Common myeloid progenitor, CD34-positive (primary cell): Measurements from ENCODE around the gene PPIL4.
"Not testable (repeated sequence)": the region's sequence is repeated elsewhere in the genome, so short reads cannot be mapped to it uniquely, and the experiment has no call there.

Experiments used
- CTCF ChIA-PET: fragments of 350-600 bp; sonication (Branson Sonifier 250); formaldehyde crosslinking; loops from one replicate; lab custom pipeline; 2021; ENCODE audit warnings: antibody characterized with exemption; lab: Charles Lee
- POLR2A ChIA-PET: fragments of 350-600 bp; sonication (Branson Sonifier 250); formaldehyde crosslinking; loops from one replicate; lab custom pipeline; 2021; ENCODE audit warnings: antibody characterized with exemption; lab: Charles Lee
- DNase-seq, 3 donors: peaks; one replicate each; pipeline versions ENCODE4 v3.0.0 to v3.0.0-alpha.2; 2013
- H3K27ac ChIP-seq, 2 experiments: 1 replicate in 1 of 2; 2 replicates in 1 of 2; pipeline ENCODE4 v1.7.0; 2013; ENCODE audit warnings: inconsistent platforms in 2 of 2, low read length in 2 of 2, mild to moderate bottlenecking in 2 of 2, low read depth in 1 of 2, moderate library complexity in 1 of 2; ENCODE audit not compliant: severe bottlenecking in 2 of 2, insufficient read depth in 1 of 2, poor library complexity in 1 of 2
- H3K27me3 ChIP-seq, 5 experiments: replicated peaks in 2 of 5; 1 replicate in 3 of 5; 2 replicates in 2 of 5; pipeline versions ENCODE4 v1.6.1 to v1.7.0; 2013; ENCODE audit warnings: low read length in 4 of 5, mild to moderate bottlenecking in 2 of 5, moderate library complexity in 2 of 5, inconsistent platforms in 1 of 5; ENCODE audit not compliant: insufficient read depth in 5 of 5, control insufficient read depth in 4 of 5
- H3K36me3 ChIP-seq, 4 experiments: 1 replicate in 2 of 4; 2 replicates in 2 of 4; pipeline versions ENCODE4 v1.6.1 to v1.7.0; 2013; ENCODE audit warnings: low read length in 3 of 4, control low read depth in 1 of 4, mild to moderate bottlenecking in 1 of 4; ENCODE audit not compliant: control insufficient read depth in 4 of 4, insufficient read depth in 4 of 4
- H3K4me1 ChIP-seq, 4 experiments: 1 replicate in 3 of 4; 2 replicates in 1 of 4; pipeline versions ENCODE4 v1.6.1 to v1.7.1; 2013; ENCODE audit warnings: low read length in 3 of 4, mild to moderate bottlenecking in 3 of 4, control low read depth in 1 of 4, inconsistent platforms in 1 of 4, moderate library complexity in 1 of 4; ENCODE audit not compliant: control insufficient read depth in 4 of 4, insufficient read depth in 4 of 4; ENCODE audit errors: control extremely low read depth in 1 of 4
- H3K4me3 ChIP-seq, 7 experiments: 1 replicate in 4 of 7; 2 replicates in 3 of 7; pipeline versions ENCODE4 v1.5.1 to v1.7.0; 2013; ENCODE audit warnings: mild to moderate bottlenecking in 7 of 7, low read length in 6 of 7, moderate library complexity in 6 of 7, inconsistent platforms in 2 of 7, low read depth in 2 of 7, control low read depth in 1 of 7; ENCODE audit not compliant: insufficient read depth in 4 of 7, control insufficient read depth in 1 of 7; ENCODE audit errors: extremely low read depth in 1 of 7
- H3K9me3 ChIP-seq, 5 experiments: 1 replicate in 4 of 5; 2 replicates in 1 of 5; pipeline versions ENCODE4 v1.6.1 to v1.7.1; 2013; ENCODE audit warnings: low read length in 4 of 5, mild to moderate bottlenecking in 2 of 5, inconsistent platforms in 1 of 5, low read depth in 1 of 5, moderate library complexity in 1 of 5; ENCODE audit not compliant: control insufficient read depth in 4 of 5, insufficient read depth in 2 of 5; ENCODE audit errors: control extremely low read depth in 1 of 5
- WGBS: methylation state at CpG from one replicate; pipeline ENCODE4 v1.1.5; 2013; ENCODE audit not compliant: insufficient coverage; 5-methylcytosine and 5-hydroxymethylcytosine counted together

Gene PPIL4

DNA sequence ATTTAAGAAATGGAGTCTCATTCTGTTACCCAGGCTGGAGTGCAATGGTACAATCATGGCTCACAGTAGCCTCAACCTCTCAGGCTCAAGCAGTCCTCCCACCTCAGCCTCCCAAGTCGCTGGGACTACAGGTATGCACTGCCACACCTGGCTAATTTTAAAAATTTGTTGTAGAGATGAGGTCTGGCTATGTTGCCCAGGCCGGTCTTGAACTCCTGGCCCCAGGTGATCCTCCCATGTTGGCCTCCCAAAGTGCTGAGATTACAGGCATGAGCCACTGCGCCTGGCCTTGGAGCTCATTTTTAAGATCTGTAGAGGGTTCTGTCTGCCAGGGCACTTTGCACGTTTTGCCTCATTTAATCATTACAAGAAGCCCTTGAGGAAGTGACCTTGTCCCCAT lies 78.6 kb downstream of the PPIL4 start:
- Histone ChIP-seq H3K4me1 (peaks cover 0 to 6% (median 0%) of the 10 kb centered on the region in 4 experiments), H3K9me3 (no peaks in the 10 kb centered on the region), H3K36me3 (peaks cover 0 to 3% (median 1%) of the 10 kb centered on the region in 4 experiments), H3K27me3 (no peaks in the 10 kb centered on the region), H3K27ac (no peak overlapping the region), H3K4me3 (no peak overlapping the region)
- no peak for DNase-seq
- WGBS: 100% methylated on average over 3 of the region's 4 CpGs
- POLR2A ChIA-PET: interaction anchor here (0.6 kb wide), 1 partner anchor 11 kb away, joined by 4 read pairs; no protein-coding TSS in a partner anchor
- CTCF ChIA-PET: interaction anchor here (1.3 to 1.6 kb wide), 2 partner anchors 34 to 50 kb away, joined by 4 read pairs; no protein-coding TSS in a partner anchor

DNA sequence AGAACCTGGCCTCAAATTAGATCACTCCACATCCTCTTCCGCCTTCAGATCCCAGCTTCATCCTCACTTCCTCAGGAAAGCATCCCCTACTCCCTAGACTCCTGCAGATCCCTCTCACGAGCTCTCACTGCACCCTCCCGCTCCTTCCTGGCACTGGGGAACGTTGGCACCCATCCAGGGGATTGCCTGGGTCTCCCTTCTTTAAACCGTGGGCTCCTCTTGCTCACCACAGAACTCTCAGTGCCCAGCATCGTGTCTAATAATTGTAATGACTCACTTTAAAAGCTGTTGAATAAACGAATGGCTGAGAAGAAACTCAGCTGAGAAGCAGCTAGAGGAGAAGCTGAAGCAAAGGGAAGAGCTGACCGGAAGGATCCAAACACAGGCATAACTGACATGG lies 81.4 kb downstream of the PPIL4 start:
- 88% methylated on average over 7 of the region's 8 CpGs for WGBS
- peaks cover 0 to 6% (median 0%) of the 10 kb centered on the region in 4 experiments for H3K4me1 ChIP-seq
- ChIA-PET POLR2A (interaction anchor here (1.1 kb wide), 1 partner anchor 10 kb away, joined by 3 read pairs; no protein-coding TSS in a partner anchor), CTCF (interaction anchor here (1.0 kb wide), 2 partner anchors 11 to 28 kb away, joined by 3 read pairs; no protein-coding TSS in a partner anchor)
- DNase-seq: no peak
- no peaks in the 10 kb centered on the region for H3K27me3 ChIP-seq
- H3K36me3 ChIP-seq: peaks cover 0 to 2% (median 2%) of the 10 kb centered on the region in 4 experiments
- no peak overlapping the region for H3K27ac ChIP-seq
- no peaks in the 10 kb centered on the region for H3K9me3 ChIP-seq
- no peak overlapping the region for H3K4me3 ChIP-seq

DNA sequence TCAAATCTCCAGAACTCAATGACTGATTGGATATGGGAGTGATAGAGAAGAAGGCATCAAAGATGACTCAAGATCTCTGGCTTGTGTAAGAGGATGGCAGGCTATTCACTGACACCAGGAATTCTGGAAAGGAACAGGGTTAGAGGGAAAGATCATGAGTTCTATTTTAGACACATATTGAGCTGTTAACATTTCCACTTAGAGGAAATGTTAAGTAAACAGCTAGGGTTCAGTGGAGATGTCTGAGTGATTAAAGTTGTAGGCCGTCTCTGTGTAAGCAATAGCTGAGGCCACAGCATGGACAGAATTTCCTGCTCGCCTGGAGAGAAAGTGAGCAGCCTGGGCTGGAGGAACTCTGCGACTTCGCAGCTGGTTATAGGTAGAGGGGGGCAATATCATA lies 82.1 kb downstream of the PPIL4 start:
- Histone ChIP-seq H3K9me3 (no peaks in the 10 kb centered on the region), H3K4me1 (peaks cover 0 to 6% (median 0%) of the 10 kb centered on the region in 4 experiments), H3K27me3 (no peaks in the 10 kb centered on the region), H3K27ac (no peak overlapping the region), H3K36me3 (peaks cover 0 to 5% (median 2%) of the 10 kb centered on the region in 4 experiments), H3K4me3 (no peak overlapping the region)
- ChIA-PET POLR2A (interaction anchor here (1.1 kb wide), 1 partner anchor 10 kb away, joined by 3 read pairs; no protein-coding TSS in a partner anchor), CTCF (interaction anchor here (1.0 kb wide), 2 partner anchors 9 to 27 kb away, joined by 3 read pairs; no protein-coding TSS in a partner anchor)
- 92% methylated on average over 2 of the region's 4 CpGs for WGBS
- no peak for DNase-seq

DNA sequence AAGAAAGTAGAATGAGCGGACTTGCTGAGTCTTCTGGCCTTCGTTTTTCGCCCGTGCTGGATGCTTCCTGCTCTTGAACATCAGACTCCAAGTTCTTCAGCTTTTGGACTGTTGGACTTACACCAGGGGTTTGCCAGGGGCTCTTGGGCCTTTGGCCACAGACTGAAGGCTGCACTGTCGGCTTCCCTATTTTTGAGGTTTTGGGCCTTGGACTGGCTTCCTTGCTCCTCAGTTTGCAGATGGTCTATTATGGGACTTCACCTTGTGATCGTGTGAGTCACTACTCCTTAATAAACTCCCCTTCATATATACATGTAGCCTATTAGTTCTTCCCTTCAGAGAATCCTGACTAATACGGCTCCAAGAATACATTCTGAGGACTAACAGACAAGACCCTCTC lies 83.1 kb downstream of the PPIL4 start:
- CTCF ChIA-PET: interaction anchor here (1.0 kb wide), 1 partner anchor 8 kb away, joined by 3 read pairs; no protein-coding TSS in a partner anchor
- H3K36me3 ChIP-seq, H3K27me3 ChIP-seq, H3K9me3 ChIP-seq, H3K4me1 ChIP-seq, H3K27ac ChIP-seq, DNase-seq, POLR2A ChIA-PET, H3K4me3 ChIP-seq: not testable (repeated sequence)
- 95% methylated on average over 6 of the region's 7 CpGs for WGBS

DNA sequence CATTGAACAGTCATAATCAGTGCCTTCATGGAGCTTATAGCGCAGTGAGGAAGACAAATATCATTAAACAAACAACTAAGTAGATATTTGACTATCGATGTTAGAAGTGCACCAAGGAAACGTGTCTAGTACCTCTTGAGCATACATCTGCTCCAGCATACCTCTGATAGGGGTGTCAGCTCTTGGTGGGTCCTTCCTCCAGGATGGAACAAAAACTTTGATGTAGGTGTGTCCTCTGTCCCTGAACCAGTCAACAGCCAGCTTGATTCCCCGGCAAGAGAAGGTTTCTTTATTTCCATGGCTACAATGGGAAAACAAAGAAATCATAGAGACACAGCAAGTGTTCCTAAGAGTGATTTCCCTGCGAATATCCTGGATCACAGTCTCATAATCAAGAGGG lies 84.2 kb downstream of the PPIL4 start:
- Histone ChIP-seq H3K36me3 (peaks cover 0 to 5% (median 2%) of the 10 kb centered on the region in 4 experiments), H3K9me3 (no peaks in the 10 kb centered on the region), H3K27ac (no peak overlapping the region), H3K4me3 (no peak overlapping the region), H3K27me3 (no peaks in the 10 kb centered on the region), H3K4me1 (no peaks in the 10 kb centered on the region)
- ChIA-PET CTCF (interaction anchor here (1.4 kb wide), 1 partner anchor 23 kb away, joined by 3 read pairs; no protein-coding TSS in a partner anchor), POLR2A (no interaction called here)
- DNase-seq: no peak
- 100% methylated on average over 5 of the region's 5 CpGs for WGBS

DNA sequence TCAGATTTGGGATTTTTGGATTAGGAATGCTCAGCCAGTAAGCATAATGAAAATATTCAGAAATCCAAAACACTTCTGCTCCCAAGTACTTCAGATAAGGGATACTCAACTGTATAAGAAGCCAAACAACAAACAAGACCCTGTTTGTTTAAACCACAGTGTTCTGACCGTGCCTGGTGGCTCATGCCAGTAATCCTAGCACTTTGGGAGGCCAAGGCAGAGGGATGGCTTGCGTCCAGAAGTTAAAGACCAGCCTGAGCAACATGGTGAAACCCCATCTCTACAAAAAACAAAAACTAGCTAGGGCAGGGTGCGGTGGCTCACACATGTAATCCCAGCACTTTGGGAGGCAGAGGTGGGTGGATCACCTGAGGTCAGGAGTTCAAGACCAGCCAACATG lies 85.6 kb downstream of the PPIL4 start:
- DNase-seq, POLR2A ChIA-PET, H3K36me3 ChIP-seq, H3K27ac ChIP-seq, H3K4me1 ChIP-seq, H3K9me3 ChIP-seq, H3K27me3 ChIP-seq, H3K4me3 ChIP-seq: not testable (repeated sequence)
- CTCF ChIA-PET: interaction anchor here (1.2 kb wide), 1 partner anchor 414 kb away, joined by 3 read pairs; no protein-coding TSS in a partner anchor
- 86% methylated on average over 1 of the region's 3 CpGs for WGBS

DNA sequence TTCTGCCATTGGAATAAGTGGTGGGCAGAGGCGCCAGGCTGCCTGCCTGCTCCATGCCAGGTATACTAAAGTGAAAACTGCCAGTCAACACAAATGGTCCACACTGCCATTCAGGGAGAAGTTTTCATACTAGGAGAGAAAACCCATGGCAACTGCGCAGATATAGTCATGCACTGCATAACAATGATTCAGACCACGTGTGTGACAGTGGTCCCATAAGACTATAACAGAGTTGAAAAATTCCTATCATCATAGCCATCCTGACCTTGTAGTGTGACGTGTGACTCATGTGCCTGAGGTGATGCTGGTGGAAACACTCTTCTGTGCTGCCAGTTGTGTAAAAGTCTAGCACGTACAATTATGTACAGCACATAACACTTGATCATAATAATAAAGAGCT lies 86.1 kb downstream of the PPIL4 start:
- Histone ChIP-seq H3K4me1 (peaks cover 0 to under 1% (median 0%) of the 10 kb centered on the region in 4 experiments), H3K27me3 (peaks cover 0 to 8% (median 0%) of the 10 kb centered on the region in 5 experiments), H3K27ac (no peak overlapping the region), H3K9me3 (no peaks in the 10 kb centered on the region), H3K36me3 (peaks cover 0 to 5% (median 2%) of the 10 kb centered on the region in 4 experiments), H3K4me3 (no peak overlapping the region)
- ChIA-PET CTCF (interaction anchor here (1.2 to 2.0 kb wide), 2 partner anchors 16 to 413 kb away, joined by 3 to 5 read pairs; no protein-coding TSS in a partner anchor), POLR2A (no interaction called here)
- 100% methylated on average over 2 of the region's 5 CpGs for WGBS
- no peak for DNase-seq
